DOHH2 (cell line): ENCODE results near the gene PPP4R1.

Source experiments
- H3F3A ChIP-seq: fragments of 200-600 bp; sonication (generic), shearing (Covaris generic); 2 replicates; pipeline ENCODE4 v1.6.0; 2016; ENCODE audit warnings: antibody characterized with exemption, mild to moderate bottlenecking; ENCODE audit not compliant: control insufficient read depth, insufficient read depth
- H3K27ac ChIP-seq: fragments of 200-600 bp; sonication (generic); 2 replicates; pipeline ENCODE4 v1.5.1; 2014; ENCODE audit warnings: low read depth, mild to moderate bottlenecking, low read length, moderate library complexity
- H3K27me3 ChIP-seq: fragments of 200-600 bp; sonication (generic); 2 replicates; pipeline ENCODE4 v1.6.1; 2014; ENCODE audit warnings: mild to moderate bottlenecking, low read length, mixed read lengths; ENCODE audit not compliant: control insufficient read depth
- H3K36me3 ChIP-seq: fragments of 200-600 bp; sonication (generic); 2 replicates; pipeline ENCODE4 v1.6.1; 2014; ENCODE audit warnings: mild to moderate bottlenecking, low read length, moderate library complexity, mixed read lengths; ENCODE audit not compliant: control insufficient read depth
- H3K4me1 ChIP-seq: fragments of 200-600 bp; sonication (generic); 2 replicates; pipeline ENCODE4 v1.6.1; 2014; ENCODE audit warnings: mild to moderate bottlenecking, low read length, mixed read lengths; ENCODE audit not compliant: control insufficient read depth
- H3K4me2 ChIP-seq: fragments of 200-600 bp; sonication (generic); 2 replicates; pipeline ENCODE4 v1.6.0; 2014; ENCODE audit warnings: mild to moderate bottlenecking, low read length, moderate library complexity
- H3K4me3 ChIP-seq: fragments of 200-600 bp; sonication (generic); 2 replicates; pipeline ENCODE4 v1.5.1; 2014; ENCODE audit warnings: mild to moderate bottlenecking, low read length, mixed read lengths
- H3K79me2 ChIP-seq: fragments of 200-600 bp; sonication (generic); 2 replicates; pipeline ENCODE4 v1.6.1; 2014; ENCODE audit warnings: mild to moderate bottlenecking, low read length, mixed read lengths; ENCODE audit not compliant: control insufficient read depth
- H3K9me2 ChIP-seq: fragments of 200-600 bp; sonication (generic); replicated peaks from 2 replicates; pipeline ENCODE4 v1.6.1; 2014; ENCODE audit warnings: mild to moderate bottlenecking, low read length, mixed read lengths; ENCODE audit not compliant: control insufficient read depth
- H3K9me3 ChIP-seq: fragments of 200-600 bp; sonication (generic); 2 replicates; pipeline ENCODE4 v1.6.1; 2014; ENCODE audit warnings: antibody characterized with exemption, low read length, mixed read lengths; ENCODE audit not compliant: control insufficient read depth, insufficient read depth
- H4K20me1 ChIP-seq: fragments of 200-600 bp; sonication (generic); 2 replicates; pipeline ENCODE4 v1.6.0; 2014; ENCODE audit warnings: low read depth, mild to moderate bottlenecking, antibody characterized with exemption, low read length, moderate library complexity; ENCODE audit not compliant: control insufficient read depth, insufficient read depth
- EZH2phosphoT487 ChIP-seq: fragments of 200-600 bp; sonication (generic); IDR thresholded peaks from 2 replicates; pipeline ENCODE4 v1.6.1; 2017; ENCODE audit warnings: borderline replicate concordance, mild to moderate bottlenecking, antibody characterized with exemption, low read length, moderate library complexity, mixed read lengths
- TF ChIP-seq, protein P1 (sequence below): fragments of 200-600 bp; sonication (generic); IDR thresholded peaks from one replicate; pipeline ENCODE4 v1.5.1; 2014; ENCODE audit warnings: antibody characterized with exemption, mild to moderate bottlenecking, low read depth, low read length; ENCODE audit not compliant: poor library complexity, severe bottlenecking

PPP4R1 gene

DNA sequence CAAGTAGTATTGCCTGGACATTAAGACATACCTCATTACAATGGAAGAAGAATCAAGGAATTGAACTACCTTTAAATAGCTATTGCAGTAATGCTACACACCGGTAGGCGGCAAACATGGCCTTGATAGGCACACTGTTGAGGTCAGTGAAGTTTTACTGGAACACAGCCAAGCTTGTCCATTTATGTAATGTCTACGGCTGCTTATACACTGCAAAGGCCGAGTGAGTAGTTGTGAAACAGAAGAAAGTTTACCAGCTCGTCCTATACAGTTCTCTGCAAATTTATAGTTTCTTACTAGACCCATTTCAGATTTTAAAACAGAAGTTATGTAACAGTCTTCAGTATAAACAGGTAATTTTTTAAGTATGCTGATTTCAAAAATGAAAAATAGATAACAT lies 38.8 kb downstream of the PPP4R1 start:
- no peaks in the 10 kb centered on the region for H3K27me3 ChIP-seq
- TF ChIP-seq, protein P1, sequence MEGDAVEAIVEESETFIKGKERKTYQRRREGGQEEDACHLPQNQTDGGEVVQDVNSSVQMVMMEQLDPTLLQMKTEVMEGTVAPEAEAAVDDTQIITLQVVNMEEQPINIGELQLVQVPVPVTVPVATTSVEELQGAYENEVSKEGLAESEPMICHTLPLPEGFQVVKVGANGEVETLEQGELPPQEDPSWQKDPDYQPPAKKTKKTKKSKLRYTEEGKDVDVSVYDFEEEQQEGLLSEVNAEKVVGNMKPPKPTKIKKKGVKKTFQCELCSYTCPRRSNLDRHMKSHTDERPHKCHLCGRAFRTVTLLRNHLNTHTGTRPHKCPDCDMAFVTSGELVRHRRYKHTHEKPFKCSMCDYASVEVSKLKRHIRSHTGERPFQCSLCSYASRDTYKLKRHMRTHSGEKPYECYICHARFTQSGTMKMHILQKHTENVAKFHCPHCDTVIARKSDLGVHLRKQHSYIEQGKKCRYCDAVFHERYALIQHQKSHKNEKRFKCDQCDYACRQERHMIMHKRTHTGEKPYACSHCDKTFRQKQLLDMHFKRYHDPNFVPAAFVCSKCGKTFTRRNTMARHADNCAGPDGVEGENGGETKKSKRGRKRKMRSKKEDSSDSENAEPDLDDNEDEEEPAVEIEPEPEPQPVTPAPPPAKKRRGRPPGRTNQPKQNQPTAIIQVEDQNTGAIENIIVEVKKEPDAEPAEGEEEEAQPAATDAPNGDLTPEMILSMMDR, result peak; percentile 59
- no peak for TF ChIP-seq EZH2phosphoT487
- H3K79me2 ChIP-seq, result no peaks in the 10 kb centered on the region
- no peaks in the 10 kb centered on the region for H3F3A ChIP-seq
- no peaks in the 10 kb centered on the region for H4K20me1 ChIP-seq
- H3K9me2 ChIP-seq, result no peaks in the 10 kb centered on the region
- H3K4me1 ChIP-seq, result no peaks in the 10 kb centered on the region
- no peak overlapping the region for H3K27ac ChIP-seq
- H3K4me2 ChIP-seq, result no peak overlapping the region
- no peak overlapping the region for H3K4me3 ChIP-seq
- peaks cover 30% of the 10 kb centered on the region for H3K36me3 ChIP-seq
- H3K9me3 ChIP-seq, result no peaks in the 10 kb centered on the region

DNA sequence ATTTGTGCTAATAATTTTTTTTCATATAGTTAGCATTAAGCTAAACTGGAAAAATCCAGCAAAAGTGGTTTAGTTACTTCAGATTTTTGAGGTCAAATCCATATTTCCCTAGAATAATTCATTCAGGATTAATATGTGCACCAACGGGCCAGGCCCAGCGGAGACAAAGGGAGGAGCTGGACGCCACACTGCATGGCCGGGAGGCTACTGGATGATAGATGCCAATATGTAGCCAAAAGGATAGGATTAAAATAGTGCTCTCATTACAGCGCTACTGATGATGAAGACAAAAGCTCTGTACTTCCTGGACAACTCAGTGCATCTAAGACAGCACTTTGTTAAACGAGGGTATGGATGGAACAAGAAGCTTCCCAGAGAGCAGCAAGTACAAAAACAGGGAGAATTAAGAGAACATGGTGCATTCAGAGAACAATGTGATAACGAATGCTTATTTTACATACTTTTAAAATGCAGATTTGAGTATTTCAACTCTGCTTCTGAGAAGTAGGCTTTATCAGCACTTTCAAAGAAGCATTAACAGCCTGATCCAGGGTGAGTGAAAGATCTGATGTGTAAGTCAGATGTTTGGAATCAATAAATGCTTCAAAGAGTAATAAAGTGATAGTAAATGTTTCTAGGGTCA lies 39.8 kb downstream of the PPP4R1 start:
- TF ChIP-seq, protein P1, result no peak
- no peak for TF ChIP-seq EZH2phosphoT487
- no peaks in the 10 kb centered on the region for H3K4me1 ChIP-seq
- no peaks in the 10 kb centered on the region for H3K9me2 ChIP-seq
- H3K4me3 ChIP-seq, result no peak overlapping the region
- no peaks in the 10 kb centered on the region for H3K27me3 ChIP-seq
- H4K20me1 ChIP-seq, result no peaks in the 10 kb centered on the region
- H3K27ac ChIP-seq, result no peak overlapping the region
- no peaks in the 10 kb centered on the region for H3K79me2 ChIP-seq
- peaks cover 29% of the 10 kb centered on the region for H3K36me3 ChIP-seq
- H3F3A ChIP-seq, result no peaks in the 10 kb centered on the region
- H3K9me3 ChIP-seq, result no peaks in the 10 kb centered on the region
- H3K4me2 ChIP-seq, result no peak overlapping the region

DNA sequence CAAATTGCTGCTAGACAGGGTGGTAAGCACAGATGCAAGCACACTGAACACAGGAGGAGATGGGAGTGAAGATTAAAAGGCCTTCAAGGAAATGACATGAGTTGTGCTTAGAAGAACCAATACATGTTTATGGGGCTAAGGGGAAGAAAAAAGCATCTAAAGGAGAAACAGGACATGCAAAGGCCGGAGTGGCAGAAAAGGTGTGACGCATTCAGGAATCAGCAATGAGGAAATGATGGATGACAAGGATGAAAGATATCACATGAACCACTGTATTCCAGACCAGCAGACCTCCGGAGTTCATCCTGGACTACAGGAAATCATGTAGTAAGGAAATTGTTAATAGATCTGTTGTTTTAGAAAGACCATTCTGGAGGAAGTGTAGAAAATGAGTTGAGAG lies 42.8 kb downstream of the PPP4R1 start:
- TF ChIP-seq, protein P1, result no peak
- TF ChIP-seq EZH2phosphoT487, result no peak
- H3K4me1 ChIP-seq, result peaks cover 6% of the 10 kb centered on the region; the same call in 1 of the 2 replicates
- no peak overlapping the region for H3K4me3 ChIP-seq
- no peaks in the 10 kb centered on the region for H4K20me1 ChIP-seq
- no peak overlapping the region for H3K4me2 ChIP-seq
- H3K27me3 ChIP-seq, result no peaks in the 10 kb centered on the region
- no peaks in the 10 kb centered on the region for H3K79me2 ChIP-seq
- no peaks in the 10 kb centered on the region for H3K9me3 ChIP-seq
- no peak overlapping the region for H3K27ac ChIP-seq
- H3F3A ChIP-seq, result no peaks in the 10 kb centered on the region
- H3K36me3 ChIP-seq, result peaks cover 27% of the 10 kb centered on the region
- no peaks in the 10 kb centered on the region for H3K9me2 ChIP-seq
